Astrocyte of the hippocampus (primary cell): ENCODE measurements around the gene RNF13.
"Not testable (repeated sequence)": the region's sequence is repeated elsewhere in the genome, so short reads cannot be mapped to it uniquely, and the experiment has no call there.

ENCODE experiments used
- DNase-seq: peaks from one replicate; pipeline ENCODE4 v3.0.0; 2011; ENCODE audit warnings: low read depth, low spot score

Gene RNF13

DNA sequence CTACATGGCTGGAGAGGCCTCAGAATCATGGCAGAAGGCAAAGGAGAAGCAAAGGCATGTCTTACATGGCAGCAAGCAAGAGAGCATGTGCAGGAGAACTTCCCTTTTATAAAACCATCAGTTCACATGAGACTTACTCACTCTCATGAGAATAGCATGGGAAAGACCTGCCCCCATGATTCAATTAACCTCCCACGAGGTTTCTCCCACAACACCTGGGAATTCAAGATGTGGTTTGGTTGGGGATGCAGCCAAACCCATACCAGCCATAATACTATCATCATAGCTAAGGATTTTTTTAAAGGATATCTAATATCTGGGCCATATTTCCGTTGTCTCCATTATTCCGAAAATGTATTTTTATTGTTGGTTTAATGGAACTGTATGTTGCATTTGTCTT is 26.5 kb downstream of the RNF13 start:
- DNase-seq, result not testable (repeated sequence)

DNA sequence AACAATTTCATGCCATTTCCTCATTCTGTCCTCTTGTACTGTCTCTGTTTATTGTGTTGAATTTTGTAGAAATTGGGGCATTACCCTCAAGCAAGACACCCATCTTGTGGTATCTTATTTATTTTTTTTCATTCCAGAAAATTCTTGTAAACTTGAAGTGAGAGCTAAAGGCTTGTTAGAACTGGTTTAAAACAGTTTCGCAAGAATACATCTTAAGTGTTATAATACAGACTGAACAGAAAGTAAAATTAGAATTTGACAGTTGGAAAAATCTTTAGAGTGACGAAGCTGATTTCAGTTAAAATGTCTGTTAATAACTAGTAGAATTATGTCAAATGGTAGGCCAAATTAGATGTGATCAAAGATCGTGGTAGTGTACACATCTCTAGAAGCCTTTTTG is 26.9 kb downstream of the RNF13 start:
- no peak for DNase-seq

DNA sequence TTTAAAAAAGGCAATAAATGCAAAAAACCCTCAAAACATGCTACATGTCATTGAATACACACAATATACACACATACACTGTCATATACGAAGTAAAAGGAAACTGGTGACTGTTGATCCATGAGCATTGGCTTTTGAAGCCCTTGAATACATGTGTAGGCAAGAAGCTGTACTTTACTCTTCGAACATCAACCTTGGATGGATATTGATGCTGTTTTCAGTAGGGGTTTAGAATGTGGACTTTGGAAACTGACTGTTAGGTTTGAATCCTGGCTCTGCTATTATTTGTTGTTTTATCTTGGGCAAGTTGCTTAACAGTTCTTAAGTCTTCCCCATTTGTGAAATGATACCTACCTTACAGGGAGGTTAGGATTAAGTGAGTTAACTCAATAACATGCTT is 30.5 kb downstream of the RNF13 start:
- DNase-seq, result no peak

DNA sequence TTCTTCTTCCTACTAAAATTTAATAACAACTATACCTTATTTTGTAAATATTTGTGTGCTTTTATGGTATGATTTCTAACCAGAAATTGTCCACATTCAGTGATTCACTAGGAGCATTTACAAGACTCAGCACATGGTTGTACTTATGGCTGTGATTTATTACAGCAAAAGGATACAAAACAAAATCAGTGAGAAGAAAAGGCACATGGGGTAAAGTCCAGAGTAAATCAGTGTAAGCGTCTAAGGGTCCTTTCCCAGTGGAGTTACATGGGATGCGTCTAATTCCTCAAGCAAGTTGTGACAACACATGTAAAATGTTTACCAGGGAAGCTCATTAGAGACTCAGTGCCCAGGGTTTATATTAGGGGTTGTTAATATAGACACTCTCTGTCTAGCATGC is 31.1 kb downstream of the RNF13 start:
- DNase-seq, result no peak

DNA sequence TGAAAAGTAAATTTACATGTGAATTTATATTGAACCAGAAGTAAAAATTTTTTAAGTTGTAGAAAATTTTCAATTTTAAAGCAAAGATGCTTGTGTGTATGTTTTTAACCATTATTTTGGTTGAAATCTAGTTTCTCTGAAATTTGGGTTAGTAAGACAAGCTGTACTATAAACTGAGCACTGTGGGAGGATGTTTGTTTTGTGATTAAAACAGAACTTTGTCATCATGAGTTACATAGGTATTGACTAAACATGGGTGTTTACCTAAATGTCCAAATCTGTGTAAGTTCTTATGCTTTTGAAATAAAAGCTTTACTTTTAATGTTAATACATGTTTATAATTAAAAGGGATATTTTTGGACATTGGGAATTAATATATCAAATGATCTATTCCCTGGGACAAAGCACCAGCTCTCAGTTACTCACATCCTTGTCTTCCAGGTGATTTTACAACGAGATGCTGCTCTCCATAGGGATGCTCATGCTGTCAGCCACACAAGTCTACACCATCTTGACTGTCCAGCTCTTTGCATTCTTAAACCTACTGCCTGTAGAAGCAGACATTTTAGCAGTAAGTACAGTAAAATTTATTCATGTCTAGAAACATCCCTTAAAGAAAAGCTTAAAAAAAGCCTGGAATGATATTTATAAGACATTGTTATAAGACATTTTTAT is 32.7 kb downstream of the RNF13 start:
- DNase-seq, result no peak

DNA sequence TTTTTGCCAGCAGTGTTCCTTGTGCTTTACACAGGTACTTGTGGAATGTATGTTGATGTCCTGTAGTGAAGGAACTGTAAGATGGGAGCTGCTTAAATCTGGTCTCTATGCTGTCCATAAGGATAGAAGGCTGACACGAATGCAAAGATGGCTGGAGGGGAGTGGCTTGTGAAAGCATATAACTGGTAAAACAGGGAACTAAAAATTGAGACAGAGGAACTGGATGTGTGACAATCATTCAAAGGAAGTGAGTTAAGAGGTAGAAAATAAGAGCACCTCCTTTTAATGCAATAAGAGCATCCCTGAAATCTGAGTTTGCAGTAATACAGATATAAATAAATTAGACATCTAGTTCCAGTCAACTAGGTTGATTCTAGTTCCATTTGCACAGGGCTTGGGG is 35.2 kb downstream of the RNF13 start:
- no peak for DNase-seq

DNA sequence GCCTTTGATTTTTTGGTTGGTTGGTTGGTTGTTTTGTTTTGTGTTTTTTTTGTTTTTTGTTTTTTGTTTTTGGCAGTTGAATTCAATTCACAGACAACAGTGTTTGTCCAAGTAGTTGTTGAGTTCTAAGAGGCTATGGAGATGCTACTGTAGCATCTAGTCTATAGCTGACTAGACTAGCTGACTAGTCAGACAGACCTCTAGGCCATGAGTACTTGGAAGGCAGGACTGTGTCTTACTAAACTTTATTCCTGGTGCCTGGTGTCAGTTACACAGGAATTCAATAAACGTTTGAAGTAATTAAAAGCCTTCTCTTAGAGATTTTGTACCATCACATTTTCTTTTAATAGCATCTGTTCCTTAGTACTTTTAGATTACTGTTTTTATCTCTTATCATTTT is 35.7 kb downstream of the RNF13 start:
- DNase-seq, result no peak

DNA sequence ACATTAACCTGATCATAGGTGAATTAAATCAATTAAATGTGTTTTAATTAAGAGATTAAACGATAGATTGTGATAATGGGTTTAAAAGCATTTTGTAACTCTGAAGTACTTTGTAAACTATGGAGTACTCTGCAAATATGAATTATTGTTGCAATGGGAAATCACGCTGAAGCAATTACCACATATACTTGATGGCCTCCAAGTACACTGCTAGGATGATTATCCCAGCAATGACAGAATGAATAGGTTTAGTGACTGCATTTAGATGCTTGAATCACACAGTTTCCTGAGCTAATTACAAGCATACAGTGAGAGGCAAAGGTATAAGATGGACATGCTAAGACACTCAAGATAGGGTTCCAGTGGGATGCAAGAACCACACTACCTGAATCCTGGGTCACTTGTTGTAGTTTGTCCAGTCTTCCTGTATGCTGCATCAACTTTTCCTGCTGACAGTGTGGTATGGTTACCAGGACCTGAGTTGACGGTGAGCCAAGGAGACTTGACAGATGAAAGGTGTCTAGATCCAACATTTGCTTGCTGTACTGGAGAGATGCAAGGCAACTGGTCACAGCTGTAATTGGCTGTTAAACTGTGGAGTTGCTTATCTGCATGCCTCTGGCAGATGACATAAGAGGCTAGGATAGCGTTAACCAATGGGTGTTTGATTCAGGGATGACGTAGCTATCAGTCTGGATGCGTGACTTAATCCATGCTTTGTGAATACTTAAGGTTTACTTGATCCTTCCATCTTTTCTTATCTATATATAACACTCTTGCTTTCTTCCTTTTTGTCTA is 38.0 kb downstream of the RNF13 start:
- DNase-seq, result no peak

DNA sequence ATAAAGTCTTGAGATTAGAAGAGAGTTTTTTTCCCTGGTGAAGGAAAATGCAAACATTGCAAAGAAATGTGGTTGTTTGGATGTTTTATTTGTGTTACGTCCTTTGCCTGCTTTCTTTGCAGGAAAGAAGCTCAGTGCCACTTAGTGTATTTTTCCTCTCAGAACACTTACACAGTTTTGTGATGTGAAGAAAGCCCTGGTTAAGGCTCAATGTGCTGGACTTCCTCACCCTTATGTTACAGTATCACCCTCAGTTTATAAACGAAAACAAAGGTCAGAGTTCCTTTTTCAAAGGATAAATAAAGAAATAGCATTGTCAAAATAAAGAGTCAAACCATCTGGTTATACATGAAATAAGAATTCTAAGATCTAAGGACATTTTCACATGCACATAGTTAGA is 45.9 kb downstream of the RNF13 start:
- no peak for DNase-seq

DNA sequence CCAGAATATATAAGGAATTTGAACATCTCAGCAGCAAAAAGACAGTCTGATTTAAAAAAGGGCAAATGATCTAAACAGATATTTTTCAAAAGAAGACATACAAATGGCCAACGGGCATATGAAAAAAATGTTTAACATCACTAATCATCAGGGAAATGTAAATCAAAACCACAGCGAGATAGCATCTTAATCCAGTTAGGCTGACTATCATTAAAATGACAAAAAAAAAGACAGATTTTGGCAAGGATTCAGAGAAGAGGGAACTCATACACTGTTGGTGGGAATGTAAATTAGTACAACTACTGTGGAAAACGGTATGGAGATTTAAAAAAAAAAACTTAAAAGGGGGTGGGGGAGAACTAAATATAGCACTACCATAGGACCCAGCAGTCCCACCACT is 47.9 kb downstream of the RNF13 start:
- DNase-seq, result no peak

DNA sequence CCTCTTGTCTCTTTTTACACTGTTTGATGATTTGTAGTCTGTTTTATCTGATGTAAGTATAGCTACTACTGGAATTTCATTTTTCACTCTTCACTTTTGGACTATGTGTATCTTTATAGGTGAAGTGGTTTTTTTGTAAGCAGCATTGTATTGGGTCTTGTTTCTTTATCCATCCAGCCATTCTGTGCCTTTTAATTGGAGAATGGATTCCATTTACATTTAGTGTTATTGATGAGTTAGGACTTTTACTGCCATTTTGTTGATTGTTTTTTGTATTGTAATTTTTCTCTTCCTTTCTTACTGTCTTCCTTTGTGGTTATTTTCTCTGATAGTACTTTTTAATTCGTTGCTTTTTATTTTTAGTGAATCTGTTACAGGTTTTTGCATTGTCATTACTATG is 54.5 kb downstream of the RNF13 start:
- no peak for DNase-seq

DNA sequence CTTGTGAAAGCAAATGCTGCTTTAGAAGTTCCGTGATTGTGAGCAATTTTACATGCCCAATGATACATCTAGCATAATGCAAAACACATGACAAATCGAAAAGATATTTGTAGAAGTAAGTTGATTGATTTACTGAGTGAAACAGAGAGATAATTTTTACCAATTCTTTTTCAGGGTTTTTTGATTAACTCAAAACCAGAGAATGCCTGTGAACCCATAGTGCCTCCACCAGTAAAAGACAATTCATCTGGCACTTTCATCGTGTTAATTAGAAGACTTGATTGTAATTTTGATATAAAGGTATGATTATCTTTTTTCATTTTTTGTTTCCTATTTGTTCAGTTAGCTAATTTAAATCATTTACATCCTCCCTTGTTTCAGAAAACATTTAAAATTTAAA is 58.8 kb downstream of the RNF13 start:
- DNase-seq, result no peak

DNA sequence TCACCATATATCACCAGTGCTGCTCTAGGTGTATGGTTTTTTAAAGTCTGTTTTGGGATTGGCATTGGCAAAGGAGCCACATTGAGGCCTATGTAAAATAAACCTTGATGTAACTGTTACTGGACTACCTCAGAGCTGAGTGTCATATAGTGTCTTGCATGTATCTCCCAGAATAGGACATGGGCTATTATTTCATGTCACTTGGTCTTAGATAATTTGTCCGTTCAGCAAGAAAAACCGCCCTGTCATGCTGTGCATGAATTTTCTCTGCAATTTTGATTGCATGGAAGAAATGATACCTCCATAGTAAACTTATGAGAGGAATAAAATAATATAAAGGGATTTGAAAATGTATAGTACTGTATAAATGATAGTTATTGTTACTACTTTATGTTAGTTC is 59.6 kb downstream of the RNF13 start:
- DNase-seq, result no peak

DNA sequence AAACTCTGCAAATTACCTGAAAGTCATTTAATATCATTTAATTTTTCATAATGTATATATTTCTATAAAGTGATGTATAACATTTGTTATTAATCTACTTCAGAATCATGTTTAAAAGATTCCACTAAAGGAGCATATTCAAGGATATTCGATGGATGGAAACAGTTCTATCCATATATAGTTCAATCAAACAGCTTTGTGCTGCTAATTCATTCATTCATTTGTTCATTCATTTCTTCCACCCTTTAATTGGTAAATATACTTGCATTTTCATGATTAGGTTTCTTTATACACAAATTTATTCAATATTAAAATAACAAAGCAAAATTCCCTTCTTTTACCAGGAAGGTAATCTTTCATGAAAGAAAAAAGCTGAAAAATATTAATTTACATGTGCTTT is 64.7 kb downstream of the RNF13 start:
- no peak for DNase-seq

DNA sequence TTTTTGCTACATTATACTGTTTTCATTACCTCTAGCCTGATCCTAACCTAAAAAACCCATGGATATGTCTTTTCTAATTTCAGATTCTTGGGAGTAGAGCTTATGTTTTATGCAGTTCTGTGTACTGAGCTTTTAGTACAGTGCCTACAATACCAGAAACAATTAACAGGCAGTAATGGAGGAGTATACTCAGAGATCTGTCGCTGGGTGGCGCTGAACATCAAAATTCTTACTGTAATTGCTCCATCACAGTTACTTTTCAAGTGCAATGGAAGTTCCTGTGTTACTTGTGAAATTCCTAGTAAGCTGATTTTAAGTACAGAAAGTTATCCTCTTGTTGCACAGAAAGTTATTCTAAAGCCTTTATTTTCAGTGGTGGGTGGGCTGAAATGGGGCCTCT is 66.9 kb downstream of the RNF13 start:
- peak; percentile 81 for DNase-seq

DNA sequence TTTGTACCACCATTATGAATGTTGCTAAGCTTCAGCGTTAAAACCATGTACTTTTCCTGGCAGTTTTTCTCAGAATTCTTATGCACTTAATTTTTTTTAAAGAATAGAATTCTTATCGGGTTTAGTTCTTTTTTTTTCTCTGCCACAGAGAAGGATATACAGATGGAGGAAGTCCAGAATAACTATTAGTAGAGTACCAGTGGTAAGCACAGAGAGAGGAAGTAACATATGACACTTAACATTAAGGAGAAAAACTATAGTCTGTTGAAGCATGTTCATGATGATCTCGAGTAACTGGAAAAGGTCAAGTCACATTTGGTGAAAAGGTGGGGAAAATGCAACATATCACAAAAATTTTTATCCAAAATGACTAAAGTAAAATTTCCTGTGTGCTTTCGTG is 68.9 kb downstream of the RNF13 start:
- DNase-seq, result no peak

DNA sequence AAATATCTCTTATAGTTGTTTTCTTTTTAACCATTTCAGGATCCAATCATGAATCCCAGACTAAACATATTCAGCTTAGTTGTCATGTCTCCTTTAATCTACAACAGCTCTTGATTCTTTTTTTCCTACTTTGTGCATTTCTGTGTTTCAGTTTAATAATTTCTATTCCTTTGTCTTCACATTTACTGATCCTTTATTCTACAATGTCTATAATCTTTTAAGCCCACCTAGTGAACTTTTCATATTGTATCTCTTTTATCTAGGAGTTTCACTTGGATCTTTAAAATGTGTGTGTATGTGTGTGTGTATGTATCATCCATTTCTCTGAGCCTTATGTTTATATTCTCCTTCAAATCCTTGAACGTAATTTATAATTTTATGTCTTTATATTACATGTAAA is 70.1 kb downstream of the RNF13 start:
- no peak for DNase-seq

DNA sequence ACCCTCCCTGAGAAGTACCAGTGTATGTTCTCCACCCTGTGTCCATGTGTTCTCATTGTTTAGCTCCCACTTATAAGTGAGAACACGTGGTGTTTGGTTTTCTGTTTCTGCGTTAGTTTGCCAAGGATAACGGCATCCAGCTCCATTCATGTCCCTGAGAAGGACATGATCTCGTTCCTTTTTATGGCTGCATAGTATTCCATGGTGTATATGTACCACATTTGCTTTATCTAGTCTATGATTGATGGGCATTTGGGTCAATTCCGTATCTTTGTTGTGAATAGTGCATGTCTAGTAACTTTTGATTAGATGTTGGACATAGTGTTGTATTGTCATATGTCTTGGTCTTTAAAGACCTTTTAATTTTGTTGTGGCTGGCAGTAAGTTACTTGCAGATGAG is 70.8 kb downstream of the RNF13 start:
- not testable (repeated sequence) for DNase-seq

DNA sequence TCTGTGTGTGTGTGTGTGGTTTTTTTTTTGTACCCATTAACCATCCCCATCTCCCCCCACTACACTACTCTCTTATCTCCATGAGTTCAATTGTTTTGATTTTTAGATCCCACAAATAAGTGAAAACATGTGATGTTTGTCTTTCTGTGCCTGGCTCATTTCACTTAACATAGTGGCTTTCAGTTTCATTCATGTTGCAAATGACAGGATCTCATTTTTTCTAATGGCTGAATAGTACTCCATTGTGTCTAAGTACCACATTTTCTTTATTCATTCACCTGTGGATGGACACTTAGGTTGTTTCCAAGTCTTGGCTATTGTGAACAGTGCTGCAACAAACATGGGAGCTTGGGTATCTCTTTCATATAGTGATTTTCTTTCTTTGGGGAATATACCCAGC is 71.8 kb downstream of the RNF13 start:
- not testable (repeated sequence) for DNase-seq

DNA sequence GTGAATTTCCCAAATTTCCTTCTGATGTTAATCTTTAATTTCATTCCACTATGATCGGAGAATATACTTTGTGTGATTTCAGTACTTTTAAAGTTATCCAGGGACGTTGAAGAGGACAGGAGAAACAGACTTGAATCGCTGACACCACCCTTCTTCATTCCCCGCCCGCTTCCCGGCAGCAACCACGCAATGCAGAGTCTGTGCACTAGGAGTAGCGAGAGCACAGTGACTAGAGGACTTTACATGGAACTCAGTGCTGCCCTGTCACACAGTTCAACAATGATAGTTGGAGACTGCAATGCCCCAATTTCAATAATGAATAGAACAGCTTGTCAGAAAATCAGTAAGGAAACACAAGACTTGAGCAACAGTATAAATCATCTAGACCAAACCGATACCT is 73.9 kb downstream of the RNF13 start:
- DNase-seq, result no peak

DNA sequence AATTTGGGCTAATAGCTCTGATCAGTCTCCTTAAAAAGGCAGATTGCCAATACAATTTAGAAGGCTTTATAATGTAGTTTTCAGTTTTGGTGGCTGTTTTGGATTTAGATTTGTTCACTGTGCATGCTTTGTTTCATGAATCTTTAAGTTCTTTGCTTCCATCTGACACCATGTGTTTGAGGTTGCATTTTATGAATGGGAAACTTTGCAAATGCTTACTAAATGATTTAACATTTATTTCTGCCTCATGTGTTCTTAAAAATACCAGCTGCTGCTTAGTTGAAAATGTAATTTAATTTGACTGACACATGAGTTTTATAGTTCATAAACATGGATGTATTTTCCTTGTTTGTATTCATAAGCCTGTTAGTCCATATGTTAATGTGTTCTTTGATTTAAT is 78.6 kb downstream of the RNF13 start:
- DNase-seq, result no peak

DNA sequence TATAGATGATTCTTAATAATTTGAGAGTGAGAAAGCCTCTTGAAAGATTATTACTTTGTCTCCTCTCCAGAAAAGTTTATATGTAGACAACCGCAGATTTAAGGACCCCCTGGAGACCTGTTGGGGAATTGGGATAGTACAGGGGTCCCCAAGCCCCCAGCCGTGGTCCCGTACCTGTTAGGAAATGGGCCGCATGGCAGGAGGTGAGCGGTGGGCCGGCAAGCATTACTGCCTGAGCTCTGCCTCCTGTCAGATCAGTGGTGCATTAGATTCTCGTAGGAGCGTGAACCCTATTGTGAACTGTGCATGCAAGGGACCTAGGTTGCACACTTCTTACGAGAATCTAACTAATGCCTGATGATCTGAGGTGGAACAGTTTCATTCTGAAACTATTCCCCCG is 79.4 kb downstream of the RNF13 start:
- DNase-seq, result no peak

DNA sequence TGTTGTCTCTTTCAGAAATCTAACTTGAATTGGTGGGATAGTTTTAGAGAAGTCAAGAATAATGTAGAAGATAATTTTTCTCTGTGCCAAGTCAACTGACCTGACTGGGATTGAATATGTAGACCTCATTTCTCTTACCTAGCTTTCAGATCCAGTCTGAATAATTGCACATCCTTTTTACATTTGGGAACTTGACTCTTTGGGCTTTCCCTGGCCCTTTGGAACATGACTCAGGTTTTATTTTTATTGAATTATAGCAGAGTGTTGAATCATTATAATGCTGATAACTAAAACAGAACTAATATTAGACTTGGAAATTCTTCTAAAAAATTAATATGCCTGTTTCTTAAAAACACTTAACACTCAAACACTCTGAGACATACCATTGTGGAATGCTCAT is 81.2 kb downstream of the RNF13 start:
- no peak for DNase-seq

DNA sequence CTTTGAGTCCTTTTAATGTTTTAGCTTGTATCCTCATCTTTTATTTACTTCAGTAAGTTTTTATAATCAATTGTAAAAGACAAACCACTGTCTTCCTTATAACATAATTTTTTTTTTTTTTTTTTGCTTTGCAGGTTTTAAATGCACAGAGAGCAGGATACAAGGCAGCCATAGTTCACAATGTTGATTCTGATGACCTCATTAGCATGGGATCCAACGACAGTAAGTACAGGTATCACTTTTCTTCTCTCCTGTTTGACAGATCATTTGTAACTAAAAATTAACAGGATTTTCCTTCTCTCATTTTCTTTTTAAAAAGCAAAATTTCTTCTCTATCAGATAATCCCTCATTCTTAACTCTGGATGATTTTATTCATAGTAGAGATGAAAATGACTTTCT is 82.3 kb downstream of the RNF13 start:
- DNase-seq, result no peak
